Tibial nerve (tissue), 4 donors: ENCODE results near the gene RAB40B.

Experiments
- CTCF ChIP-seq, 5 experiments: fragments of 200-600 bp in 3 of 5; fragments of 450-650 bp in 2 of 5; sonication (generic) in 3 of 5; IDR thresholded peaks; one replicate each; pipeline ENCODE4 v1.5.1; 2016 to 2019; ENCODE audit warnings: antibody characterized with exemption in 5 of 5, mild to moderate bottlenecking in 3 of 5, moderate library complexity in 2 of 5
- EP300 ChIP-seq, 2 donors: sonication (generic); formaldehyde crosslinking; IDR thresholded peaks; one replicate each; pipeline ENCODE4 v1.6.1; 2017; ENCODE audit warnings: antibody characterized with exemption in 2 of 2, mild to moderate bottlenecking in 1 of 2

GRCh38 chr17:82665217-82665616 lies 33.3 kb downstream of the RAB40B start:
- TF ChIP-seq CTCF (IDR thresholded peaks at IDR 0.05) (no peak), EP300 (IDR thresholded peaks at IDR 0.05) (no peak)
